Activated CD4-positive, alpha-beta T cell treated with anti-CD3 and anti-CD28 coated beads, Interleukin-2, amount 10 ng/mL, durations not matched to agents 24 days and 14 days (primary cell): ENCODE measurements around the gene C13orf42. TPM values are rescaled to one million over a fixed set of nuclear protein-coding genes. Genes with fewer than 3 reads are reported as not detected.

Experiments used
- DNase-seq: peaks from one replicate; pipeline ENCODE4 v3.0.0; 2022
- H3K27ac Mint-ChIP-seq: one replicate; pipeline ENCODE4 v1.8.0; 2022; ENCODE audit warnings: mild to moderate bottlenecking, mixed read lengths
- H3K27me3 Mint-ChIP-seq: one replicate; pipeline ENCODE4 v1.8.0; 2022; ENCODE audit warnings: mixed read lengths
- H3K36me3 Mint-ChIP-seq: one replicate; pipeline ENCODE4 v1.8.0; 2022; ENCODE audit warnings: low read depth, mild to moderate bottlenecking, mixed read lengths
- H3K4me1 Mint-ChIP-seq: one replicate; pipeline ENCODE4 v1.8.0; 2021; ENCODE audit warnings: mixed read lengths
- H3K4me3 Mint-ChIP-seq: one replicate; pipeline ENCODE4 v1.8.0; 2022; ENCODE audit warnings: mild to moderate bottlenecking, moderate library complexity, mixed read lengths
- H3K9me3 Mint-ChIP-seq: one replicate; pipeline ENCODE4 v1.8.0; 2021; ENCODE audit warnings: mixed read lengths
- intact Hi-C: fragments of 100-400 bp; cut with micrococcal nuclease; formaldehyde crosslinking; loops from one replicate; pipeline ENCODE4 v1.15.1; 2023
- total RNA-seq: library from RNA; stranded (reverse); gene quantifications from 2 replicates; pipeline ENCODE4 v1.2.3, GENCODE V29; 2022

C13orf42 gene
- total RNA-seq, 1 donor from 2014 or later, result not detected

DNA sequence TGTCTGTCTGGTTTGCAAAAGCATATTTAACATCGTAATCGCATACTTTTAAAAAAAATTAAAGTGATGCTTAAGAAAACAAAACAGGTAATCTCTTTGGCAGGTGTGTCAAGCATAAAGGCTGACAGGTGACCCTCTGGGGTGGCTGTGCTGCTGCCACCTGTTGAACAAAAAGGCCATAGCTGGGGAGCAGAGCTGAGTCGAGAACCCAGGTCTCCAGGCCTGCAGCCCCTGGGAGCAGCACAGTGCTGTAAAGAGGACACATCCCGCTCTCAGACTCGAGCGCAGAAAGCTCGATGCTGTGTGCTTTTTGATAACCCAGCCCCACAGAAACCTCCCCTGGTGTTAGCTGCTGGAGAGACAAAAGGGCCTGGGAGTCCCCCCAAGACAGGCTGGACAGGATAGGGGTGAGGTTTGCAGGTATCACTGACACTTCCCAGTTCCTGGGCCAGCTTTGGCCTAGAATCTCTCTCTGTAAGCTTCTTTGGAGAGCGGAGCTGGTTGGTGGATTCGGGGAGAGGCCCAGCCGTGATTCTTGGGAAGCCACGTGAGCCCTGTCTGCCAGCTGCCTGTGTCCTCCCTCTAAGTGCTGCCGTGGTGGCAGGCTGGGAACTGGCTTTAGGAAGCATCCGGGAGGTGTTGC is 66.9 kb downstream of the C13orf42 start:
- H3K4me3 Mint-ChIP-seq, result no peak overlapping the region
- no peak for DNase-seq
- no peaks in the 10 kb centered on the region for H3K9me3 Mint-ChIP-seq
- H3K36me3 Mint-ChIP-seq, result no peaks in the 10 kb centered on the region
- intact Hi-C loops, result no loop called here
- peaks cover 13% of the 10 kb centered on the region for H3K27me3 Mint-ChIP-seq
- H3K4me1 Mint-ChIP-seq, result no peaks in the 10 kb centered on the region
- no peak overlapping the region for H3K27ac Mint-ChIP-seq

DNA sequence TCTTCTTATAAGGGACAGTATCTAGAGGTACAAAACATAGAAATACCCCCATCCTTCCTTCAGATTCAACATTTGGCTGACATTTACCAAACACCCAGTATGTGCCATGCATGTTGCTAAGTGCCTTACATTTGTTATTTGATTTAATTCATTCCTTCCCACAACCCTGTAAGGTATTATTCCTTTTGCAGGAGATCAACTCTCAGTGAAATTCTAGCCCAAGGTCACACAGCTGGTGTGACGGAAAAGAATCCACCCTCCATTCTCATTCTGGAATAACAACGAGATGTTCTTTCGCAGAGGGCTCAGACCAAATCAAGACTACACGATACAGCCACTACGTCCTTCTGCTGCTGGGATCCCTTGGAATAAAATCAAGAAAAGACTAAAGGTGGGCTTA is 67.8 kb downstream of the C13orf42 start:
- Mint-ChIP-seq H3K9me3 (no peaks in the 10 kb centered on the region), H3K27me3 (peaks cover 13% of the 10 kb centered on the region), H3K4me3 (no peak overlapping the region), H3K36me3 (no peaks in the 10 kb centered on the region), H3K4me1 (no peaks in the 10 kb centered on the region), H3K27ac (no peak overlapping the region)
- intact Hi-C loops, result no loop called here
- no peak for DNase-seq

DNA sequence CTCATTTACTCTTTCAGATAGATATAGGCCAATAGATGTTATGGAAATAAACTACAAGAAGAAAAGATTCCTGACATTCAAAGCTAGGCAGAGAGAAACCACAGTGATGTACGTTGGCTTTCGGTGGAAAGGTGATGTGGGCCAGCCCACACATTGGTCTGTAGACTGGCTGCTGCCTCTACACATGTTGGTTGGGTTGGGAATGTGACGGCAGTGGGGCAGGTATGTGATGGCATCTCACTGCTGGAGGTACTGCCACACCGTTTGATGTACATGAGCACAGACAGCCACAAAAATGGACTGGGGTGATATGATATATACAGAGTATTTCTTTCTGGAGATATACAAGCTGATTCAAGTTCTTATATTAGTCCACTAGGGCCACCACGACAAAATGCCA is 69.4 kb downstream of the C13orf42 start:
- no peak overlapping the region for H3K4me3 Mint-ChIP-seq
- intact Hi-C loops, result no loop called here
- DNase-seq, result no peak
- H3K9me3 Mint-ChIP-seq, result no peaks in the 10 kb centered on the region
- H3K4me1 Mint-ChIP-seq, result peaks cover under 1% of the 10 kb centered on the region
- peaks cover 19% of the 10 kb centered on the region for H3K27me3 Mint-ChIP-seq
- H3K36me3 Mint-ChIP-seq, result no peaks in the 10 kb centered on the region
- no peak overlapping the region for H3K27ac Mint-ChIP-seq

- no peak overlapping the region for H3K4me3 Mint-ChIP-seq
- H3K4me1 Mint-ChIP-seq, result peaks cover 5% of the 10 kb centered on the region
- no peak overlapping the region for H3K27ac Mint-ChIP-seq
- intact Hi-C loops, result no loop called here
- H3K27me3 Mint-ChIP-seq, result peaks cover 21% of the 10 kb centered on the region
- no peak for DNase-seq
- H3K9me3 Mint-ChIP-seq, result no peaks in the 10 kb centered on the region
- no peaks in the 10 kb centered on the region for H3K36me3 Mint-ChIP-seq
Observed at GRCh38 chr13:51041126-51041525, 69.9 kb downstream of the C13orf42 start.

DNA sequence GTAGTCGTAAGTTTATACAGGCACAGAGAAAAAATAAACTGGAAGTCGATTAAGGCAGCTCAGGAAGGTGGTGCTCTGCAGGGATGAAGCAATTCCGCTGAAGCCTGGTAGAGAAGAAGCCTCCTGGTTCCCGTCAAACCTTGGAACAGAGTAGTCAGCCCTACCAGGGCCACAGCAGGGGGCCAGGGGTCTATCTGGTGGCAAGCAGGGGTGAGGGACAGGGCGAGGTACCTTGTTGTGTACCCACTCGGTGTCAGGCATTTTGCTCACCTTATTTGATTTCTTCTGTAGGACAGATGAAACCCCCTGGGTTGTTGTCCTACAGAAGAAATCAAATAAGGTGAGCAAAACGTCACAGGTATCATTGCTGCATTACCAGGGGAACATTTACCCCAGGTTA is 70.6 kb downstream of the C13orf42 start:
- no peaks in the 10 kb centered on the region for H3K9me3 Mint-ChIP-seq
- no peaks in the 10 kb centered on the region for H3K36me3 Mint-ChIP-seq
- H3K4me1 Mint-ChIP-seq, result peaks cover 5% of the 10 kb centered on the region
- H3K27ac Mint-ChIP-seq, result no peak overlapping the region
- intact Hi-C loops, result no loop called here
- no peak overlapping the region for H3K4me3 Mint-ChIP-seq
- peaks cover 21% of the 10 kb centered on the region for H3K27me3 Mint-ChIP-seq
- no peak for DNase-seq

- no peaks in the 10 kb centered on the region for H3K9me3 Mint-ChIP-seq
- no peak for DNase-seq
- H3K27ac Mint-ChIP-seq, result no peak overlapping the region
- intact Hi-C loops, result no loop called here
- no peak overlapping the region for H3K4me3 Mint-ChIP-seq
- peaks cover 18% of the 10 kb centered on the region for H3K27me3 Mint-ChIP-seq
- no peaks in the 10 kb centered on the region for H3K36me3 Mint-ChIP-seq
- peaks cover 5% of the 10 kb centered on the region for H3K4me1 Mint-ChIP-seq
Observed at GRCh38 chr13:51036418-51036817, 74.7 kb downstream of the C13orf42 start.

GRCh38 chr13:51035978-51036377 is 75.1 kb downstream of the C13orf42 start:
- no peaks in the 10 kb centered on the region for H3K9me3 Mint-ChIP-seq
- H3K27me3 Mint-ChIP-seq, result peaks cover 17% of the 10 kb centered on the region
- H3K36me3 Mint-ChIP-seq, result no peaks in the 10 kb centered on the region
- no peak overlapping the region for H3K27ac Mint-ChIP-seq
- DNase-seq, result no peak
- H3K4me3 Mint-ChIP-seq, result no peak overlapping the region
- H3K4me1 Mint-ChIP-seq, result peaks cover 5% of the 10 kb centered on the region
- intact Hi-C loops, result no loop called here

- DNase-seq, result no peak
- H3K9me3 Mint-ChIP-seq, result no peaks in the 10 kb centered on the region
- intact Hi-C loops, result no loop called here
- peaks cover 17% of the 10 kb centered on the region for H3K27me3 Mint-ChIP-seq
- H3K36me3 Mint-ChIP-seq, result no peaks in the 10 kb centered on the region
- no peak overlapping the region for H3K27ac Mint-ChIP-seq
- H3K4me1 Mint-ChIP-seq, result peaks cover 5% of the 10 kb centered on the region
- no peak overlapping the region for H3K4me3 Mint-ChIP-seq
Observed at GRCh38 chr13:51035469-51035868, 75.6 kb downstream of the C13orf42 start.

- H3K36me3 Mint-ChIP-seq, result no peaks in the 10 kb centered on the region
- H3K27me3 Mint-ChIP-seq, result peaks cover 14% of the 10 kb centered on the region
- peaks cover 5% of the 10 kb centered on the region for H3K4me1 Mint-ChIP-seq
- no peak for DNase-seq
- no peaks in the 10 kb centered on the region for H3K9me3 Mint-ChIP-seq
- no peak overlapping the region for H3K4me3 Mint-ChIP-seq
- intact Hi-C loops, result no loop called here
- H3K27ac Mint-ChIP-seq, result no peak overlapping the region
Observed at GRCh38 chr13:51034906-51035305, 76.2 kb downstream of the C13orf42 start.

DNA sequence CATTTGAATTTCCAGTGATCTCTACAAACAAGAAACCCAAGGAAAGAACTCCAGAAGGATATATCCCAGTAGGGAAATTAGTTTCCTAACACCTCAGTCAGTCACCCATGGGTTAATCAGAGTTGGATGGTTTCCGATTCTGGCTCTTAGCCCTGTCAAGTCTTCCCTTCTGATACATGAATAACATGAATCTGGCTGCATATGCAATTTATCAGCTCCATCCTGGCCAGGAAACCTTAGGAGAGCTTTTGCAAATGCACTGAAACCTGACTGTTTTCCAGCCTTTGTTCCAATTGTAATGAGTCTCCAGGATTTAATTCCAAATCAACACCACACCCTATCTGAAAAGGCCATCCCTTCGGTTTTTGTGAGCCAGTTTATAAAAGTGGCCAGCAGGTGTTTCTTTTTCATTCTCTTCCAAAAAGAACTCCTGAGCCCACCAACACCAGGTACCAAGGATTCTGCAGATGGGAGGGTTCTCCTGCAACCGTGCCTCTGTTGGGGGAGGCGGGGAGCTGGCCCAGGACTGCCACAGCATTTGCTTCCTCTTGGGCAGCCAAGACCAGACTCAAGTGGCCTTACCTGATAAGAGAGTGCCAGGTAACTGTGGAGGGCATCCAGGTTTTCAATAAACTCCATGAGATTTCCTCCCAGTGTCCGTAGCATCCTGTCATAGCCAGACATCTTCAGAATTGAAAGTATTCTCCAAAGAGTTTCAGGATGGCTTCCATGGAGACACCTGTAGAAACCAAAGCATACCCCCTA is 77.5 kb downstream of the C13orf42 start:
- intact Hi-C loops, result no loop called here

DNA sequence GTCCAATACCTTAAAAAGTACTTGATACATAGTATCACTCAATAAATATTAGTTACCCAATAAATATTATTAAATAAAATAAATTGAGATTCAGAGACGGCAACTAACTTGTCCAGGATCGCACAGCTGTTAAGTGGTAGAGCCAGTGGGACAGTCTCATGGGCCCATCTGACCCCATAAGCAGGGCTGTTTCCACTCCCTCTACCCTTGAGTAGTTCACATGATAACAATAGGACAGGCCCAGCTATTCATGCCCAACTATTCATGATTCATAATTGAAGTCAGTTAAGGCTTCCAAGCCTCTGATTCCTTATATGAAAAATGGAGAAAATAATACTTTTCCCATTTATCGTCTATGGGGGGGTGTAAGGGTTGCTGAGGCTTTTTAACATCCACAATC is 78.2 kb downstream of the C13orf42 start:
- Mint-ChIP-seq H3K9me3 (no peaks in the 10 kb centered on the region), H3K27me3 (peaks cover 6% of the 10 kb centered on the region), H3K27ac (no peak overlapping the region), H3K4me3 (no peak overlapping the region), H3K36me3 (no peaks in the 10 kb centered on the region), H3K4me1 (peaks cover 5% of the 10 kb centered on the region)
- no peak for DNase-seq
- intact Hi-C loops, result no loop called here

More for the DNA sequence above, 77.5 kb downstream of the C13orf42 start:
- Mint-ChIP-seq H3K36me3 (no peaks in the 10 kb centered on the region), H3K27me3 (peaks cover 14% of the 10 kb centered on the region), H3K27ac (no peak overlapping the region), H3K9me3 (no peaks in the 10 kb centered on the region), H3K4me3 (no peak overlapping the region), H3K4me1 (peaks cover 5% of the 10 kb centered on the region)
- no peak for DNase-seq

Other genes starting within 250 kb of the C13orf42 start
- 57.9 and 61.0 TPM in 2 replicates for gene RNASEH2B, start 201.5 kb downstream of the C13orf42 start, total RNA-seq
- 0.82 and 1.1 TPM in 2 replicates for gene FAM124A, start 111.1 kb upstream of the C13orf42 start, total RNA-seq
- not detected in 2 replicates for gene SERPINE3, start 228.4 kb upstream of the C13orf42 start, total RNA-seq